Muscle of arm (tissue), 14 donors: ENCODE data around the gene HP. TPM values are rescaled to one million over a fixed set of nuclear protein-coding genes. Genes with fewer than 3 reads are reported as not detected.
"Not testable (repeated sequence)": the region's sequence is repeated elsewhere in the genome, so short reads cannot be mapped to it uniquely, and the experiment has no call there.

Experiments used
- DNase-seq: peaks from one replicate; pipeline ENCODE4 v3.0.0-alpha.2; 2013
- long read RNA-seq, 11 donors: transcript quantifications; one replicate each; lab custom pipeline, GENCODE V29; 2026
- polyA plus RNA-seq, 12 donors: library from polyadenylated mRNA; unstranded; fragments of 120-200 nt; gene quantifications; one replicate each; pipeline ENCODE4 v1.2.1, GENCODE V29; 2013; ENCODE audit not compliant: insufficient read length in 12 of 12

HP gene
- polyA plus RNA-seq, result 1 to 10 TPM in 2 of 12 donors, under 1 TPM in 8, not detected in 2; 0.12 to 2.7 (median 0.65) TPM
- long read RNA-seq, donor 1, result 0 reads
- long read RNA-seq, donor 2, result 0 reads
- long read RNA-seq, donor 3, result 0 reads
- long read RNA-seq, donor 4, result 0 reads
- long read RNA-seq, donor 5, result 0 reads
- long read RNA-seq, donor 6, result 0 reads
- long read RNA-seq, donor 7, result 0 reads
- long read RNA-seq, donor 8, result 0 reads
- long read RNA-seq, donor 9, result 0 reads
- long read RNA-seq, donor 10, result 0 reads
- long read RNA-seq, donor 11, result 0 reads

- not testable (repeated sequence) for DNase-seq
These were observed at the start of gene HP for GRCh38 chr16:72054254-72054847. HP (plus strand) TSS chr16:72054505; CDS start chr16:72054653, 148 bp downstream.

- not testable (repeated sequence) for DNase-seq
These were observed 46.3 kb upstream of the HP start for GRCh38 chr16:72008065-72008423.

- peak; percentile 96 for DNase-seq
These were observed 45.7 kb upstream of the HP start, which contains the start of gene DHODH for GRCh38 chr16:72008424-72009216. DHODH (plus strand) TSS chr16:72008744; CDS start chr16:72008765, 21 bp downstream.

- DNase-seq, result no peak
These were observed 44.5 kb upstream of the HP start for GRCh38 chr16:72009779-72010178.

GRCh38 chr16:72012607-72013006 is 41.7 kb upstream of the HP start:
- no peak for DNase-seq

- DNase-seq, result no peak
These were observed 40.9 kb upstream of the HP start for GRCh38 chr16:72013389-72013788.

GRCh38 chr16:72013888-72014581 is 40.3 kb upstream of the HP start:
- no peak for DNase-seq

GRCh38 chr16:72014675-72015074 is 39.6 kb upstream of the HP start:
- no peak for DNase-seq

GRCh38 chr16:72015124-72015523 is 39.2 kb upstream of the HP start:
- no peak for DNase-seq

- DNase-seq, result no peak
These were observed 35.8 kb upstream of the HP start for GRCh38 chr16:72018470-72018869.

- no peak for DNase-seq
These were observed 33.3 kb upstream of the HP start for GRCh38 chr16:72021043-72021442.

- DNase-seq, result no peak
These were observed 32.2 kb upstream of the HP start for GRCh38 chr16:72022127-72022526.

- no peak for DNase-seq
These were observed 30.3 kb upstream of the HP start for GRCh38 chr16:72023962-72024361.

GRCh38 chr16:72024862-72025382 is 29.4 kb upstream of the HP start:
- no peak for DNase-seq

- DNase-seq, result no peak
These were observed 28.7 kb upstream of the HP start for GRCh38 chr16:72025404-72026114.

- no peak for DNase-seq
These were observed 26.5 kb upstream of the HP start for GRCh38 chr16:72027669-72028378.

GRCh38 chr16:72029567-72030271 is 24.6 kb upstream of the HP start:
- no peak for DNase-seq

- no peak for DNase-seq
These were observed 20.9 kb upstream of the HP start for GRCh38 chr16:72033437-72033836.

GRCh38 chr16:72036098-72036497 is 18.2 kb upstream of the HP start:
- DNase-seq, result no peak

GRCh38 chr16:72042157-72042660 is 12.1 kb upstream of the HP start:
- DNase-seq, result no peak
